Measurements from ENCODE around the gene UBA52.
"Not testable (repeated sequence)": the region's sequence is repeated elsewhere in the genome, so short reads cannot be mapped to it uniquely, and the experiment has no call there.

The UBA52 gene

GRCh38 chr19:18593367-18594095, 21.9 kb downstream of the UBA52 start:
- no peak for DNase-seq (ENCODE audit: low spot score)

- DNase-seq (ENCODE audit: low spot score), result peak; percentile 68
Observed at GRCh38 chr19:18594096-18594823, 22.6 kb downstream of the UBA52 start.

- no peak for DNase-seq (ENCODE audit: low spot score)
Observed at GRCh38 chr19:18594824-18595373, 23.2 kb downstream of the UBA52 start.

- no peak for DNase-seq (ENCODE audit: low spot score)
Observed at GRCh38 chr19:18595475-18595874, 23.8 kb downstream of the UBA52 start.

GRCh38 chr19:18596752-18597157, 25.1 kb downstream of the UBA52 start:
- DNase-seq (ENCODE audit: low spot score), result no peak

- no peak for DNase-seq (ENCODE audit: low spot score)
Observed at GRCh38 chr19:18597809-18598660, 26.4 kb downstream of the UBA52 start.

- no peak for DNase-seq (ENCODE audit: low spot score)
Observed at GRCh38 chr19:18599485-18599884, 27.8 kb downstream of the UBA52 start.

- not testable (repeated sequence) for DNase-seq (ENCODE audit: low spot score)
Observed at GRCh38 chr19:18600692-18601397, 29.2 kb downstream of the UBA52 start.

GRCh38 chr19:18601875-18602274, 30.2 kb downstream of the UBA52 start:
- DNase-seq (ENCODE audit: low spot score), result no peak

- no peak for DNase-seq (ENCODE audit: low spot score)
Observed at GRCh38 chr19:18603255-18603957, 31.7 kb downstream of the UBA52 start.

- no peak for DNase-seq (ENCODE audit: low spot score)
Observed at GRCh38 chr19:18603958-18604819, 32.5 kb downstream of the UBA52 start.

GRCh38 chr19:18604820-18605159, 33.1 kb downstream of the UBA52 start:
- DNase-seq (ENCODE audit: low spot score), result no peak

GRCh38 chr19:18605196-18605545, 33.5 kb downstream of the UBA52 start:
- no peak for DNase-seq (ENCODE audit: low spot score)

- no peak for DNase-seq (ENCODE audit: low spot score)
Observed at GRCh38 chr19:18605546-18606280, 34.1 kb downstream of the UBA52 start.

- DNase-seq (ENCODE audit: low spot score), result no peak
Observed at GRCh38 chr19:18606281-18607225, 34.9 kb downstream of the UBA52 start, which contains the start of gene CRLF1. CRLF1 (minus strand) TSS chr19:18606799; CDS start chr19:18606656, 143 bp downstream.

- no peak for DNase-seq (ENCODE audit: low spot score)
Observed at GRCh38 chr19:18607226-18608101, 35.8 kb downstream of the UBA52 start.

- no peak for DNase-seq (ENCODE audit: low spot score)
Observed at GRCh38 chr19:18608102-18608804, 36.6 kb downstream of the UBA52 start.

All from CD4-positive, alpha-beta T cell treated with Interleukin-6 at 100 ng/mL for 8 hours (primary cell).